T-helper 1 cell (primary cell): ENCODE results near the gene ICA1.
A peak's percentile ranks its signal among the peaks of the same experiment; 100 is the strongest.

Experiments used
- DNase-seq, 5 donors: peaks; one replicate each; pipeline ENCODE4 v3.0.0-alpha.2; 2012 to 2020

ICA1 gene

GRCh38 chr7:8226501-8226900, 35.5 kb downstream of the ICA1 start:
- no peak for DNase-seq

- no peak for DNase-seq
Observed at GRCh38 chr7:8221567-8221966, 40.4 kb downstream of the ICA1 start.

GRCh38 chr7:8221101-8221495, 40.9 kb downstream of the ICA1 start:
- no peak for DNase-seq

- DNase-seq = no peak
Observed at GRCh38 chr7:8220376-8221100, 41.4 kb downstream of the ICA1 start.

GRCh38 chr7:8217200-8218068, 44.5 kb downstream of the ICA1 start:
- DNase-seq = peak in 3 of 5 donors; percentile 20 to 70 (median 43)

GRCh38 chr7:8216334-8216690, 45.7 kb downstream of the ICA1 start:
- DNase-seq = no peak

- no peak for DNase-seq
Observed at GRCh38 chr7:8215648-8216333, 46.2 kb downstream of the ICA1 start.

GRCh38 chr7:8214244-8214824, 47.6 kb downstream of the ICA1 start:
- DNase-seq = no peak

GRCh38 chr7:8213381-8213780, 48.6 kb downstream of the ICA1 start:
- no peak for DNase-seq

- DNase-seq = no peak
Observed at GRCh38 chr7:8212638-8213037, 49.3 kb downstream of the ICA1 start.

- no peak for DNase-seq
Observed at GRCh38 chr7:8211725-8212096, 50.3 kb downstream of the ICA1 start.

GRCh38 chr7:8210845-8211724, 50.9 kb downstream of the ICA1 start:
- no peak for DNase-seq

GRCh38 chr7:8209353-8209752, 52.6 kb downstream of the ICA1 start:
- no peak for DNase-seq

GRCh38 chr7:8208816-8209215, 53.2 kb downstream of the ICA1 start:
- no peak for DNase-seq

- no peak for DNase-seq
Observed at GRCh38 chr7:8206956-8207355, 55.0 kb downstream of the ICA1 start.

- no peak for DNase-seq
Observed at GRCh38 chr7:8205537-8205936, 56.4 kb downstream of the ICA1 start.

- no peak for DNase-seq
Observed at GRCh38 chr7:8205031-8205387, 57.0 kb downstream of the ICA1 start.

- no peak for DNase-seq
Observed at GRCh38 chr7:8204339-8205030, 57.5 kb downstream of the ICA1 start.

- no peak for DNase-seq
Observed at GRCh38 chr7:8201846-8202441, 60.0 kb downstream of the ICA1 start.

- DNase-seq = peak in 1 of 5 donors; percentile 7
Observed at GRCh38 chr7:8200717-8201116, 61.2 kb downstream of the ICA1 start.

GRCh38 chr7:8200316-8200715, 61.7 kb downstream of the ICA1 start:
- no peak for DNase-seq
